GF-D8 (cell line): ENCODE measurements around the gene GPN2.
"Not testable (repeated sequence)": the region's sequence is repeated elsewhere in the genome, so short reads cannot be mapped to it uniquely, and the experiment has no call there.

Experiments used
- DNase-seq: peaks from one replicate; lab custom pipeline; 2025; lab: John Stamatoyannopoulos, UW

GPN2 gene

DNA sequence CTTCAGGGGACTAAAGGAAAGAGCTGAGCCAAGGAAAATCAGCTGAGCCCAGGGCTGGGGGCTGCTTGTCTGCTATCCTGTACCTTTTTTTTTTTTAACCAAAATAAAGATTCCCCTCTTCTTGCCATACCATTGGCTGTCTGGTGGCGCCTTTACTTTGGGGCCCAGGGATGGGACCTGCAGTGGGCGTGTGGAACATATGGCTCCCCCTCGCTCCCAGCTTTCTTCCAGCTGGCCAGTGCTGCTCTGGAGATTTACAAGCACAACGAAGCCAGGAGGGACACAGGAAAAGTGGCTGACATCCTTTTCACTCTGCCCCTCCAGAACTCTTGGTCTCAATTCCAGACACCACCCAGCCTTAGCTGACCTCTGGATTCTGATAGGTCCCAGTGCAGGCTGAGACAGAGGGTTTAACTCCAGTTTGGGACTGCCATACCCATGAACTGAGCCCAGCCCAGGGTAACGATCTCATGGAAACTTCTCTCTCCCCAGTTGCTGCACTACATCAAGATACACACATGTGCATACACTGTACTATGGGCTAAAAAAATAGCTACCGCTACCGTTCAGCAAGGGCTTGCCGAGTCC, 32.5 kb downstream of the GPN2 start:
- no peak for DNase-seq

DNA sequence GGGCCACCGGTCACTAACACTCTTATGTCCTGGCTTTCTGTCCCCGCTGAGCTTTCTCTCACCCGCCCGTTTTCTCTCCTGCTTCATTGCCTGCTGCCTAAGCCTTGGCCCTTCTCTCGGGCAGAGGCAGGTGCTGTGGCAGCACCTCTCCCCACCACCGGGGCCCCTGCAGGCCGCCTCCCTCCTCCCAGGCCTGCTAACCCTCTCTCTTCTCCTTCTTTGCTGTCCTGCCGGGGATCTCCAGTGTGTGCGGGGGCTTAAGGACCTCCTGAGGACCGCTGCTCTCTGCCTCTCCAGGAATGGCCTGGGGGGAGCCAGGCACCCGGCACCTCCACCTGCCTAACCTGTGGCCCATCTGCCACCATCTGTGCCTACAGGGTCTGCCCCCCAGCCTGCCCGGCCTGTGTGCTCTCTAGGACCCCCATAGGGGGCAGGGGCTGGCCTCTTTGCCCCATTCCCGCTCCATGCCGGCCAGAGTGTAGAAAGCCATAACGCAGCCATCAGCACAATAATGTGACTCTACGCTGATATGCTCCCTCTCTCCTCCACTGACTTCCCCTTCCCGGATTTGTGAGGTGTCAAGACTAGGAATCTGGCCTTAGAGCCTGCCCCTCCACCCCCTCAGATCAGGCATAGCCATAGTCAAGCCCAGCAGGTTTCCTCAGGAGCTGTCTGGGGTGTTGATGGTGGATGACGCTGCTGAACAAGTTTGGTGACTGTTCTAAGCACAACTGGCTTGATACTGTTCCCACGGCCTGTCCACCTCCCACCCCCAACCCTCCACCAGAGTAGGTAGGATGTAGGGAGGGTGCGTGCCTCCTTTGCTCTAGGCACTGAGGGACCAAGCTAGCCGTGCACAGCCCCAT, 33.2 kb downstream of the GPN2 start:
- no peak for DNase-seq

- DNase-seq = no peak
Measured at GRCh38 chr1:26856181-26856580, 33.9 kb downstream of the GPN2 start.

- DNase-seq = no peak
Measured at GRCh38 chr1:26855636-26856035, 34.4 kb downstream of the GPN2 start.

DNA sequence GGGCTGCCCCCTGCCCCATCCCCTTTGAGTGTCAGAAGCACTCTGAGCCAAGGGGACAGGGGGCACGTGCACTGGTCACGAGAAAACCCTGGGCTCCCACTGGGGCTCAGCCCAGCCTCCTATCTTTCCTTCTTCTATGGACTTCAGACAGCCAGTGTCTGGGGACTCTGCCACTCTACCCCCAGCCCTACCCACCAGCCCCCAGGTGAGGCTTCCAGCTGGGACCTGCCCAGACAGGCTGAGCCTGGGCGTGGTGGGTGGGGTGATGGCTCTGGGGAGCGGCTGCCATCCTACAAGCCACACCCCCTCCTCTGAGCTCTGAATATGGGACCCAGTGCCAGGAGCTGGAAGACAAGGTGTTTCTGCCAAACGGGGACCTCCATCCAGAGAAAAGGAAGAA, 35.2 kb downstream of the GPN2 start:
- DNase-seq = no peak

DNA sequence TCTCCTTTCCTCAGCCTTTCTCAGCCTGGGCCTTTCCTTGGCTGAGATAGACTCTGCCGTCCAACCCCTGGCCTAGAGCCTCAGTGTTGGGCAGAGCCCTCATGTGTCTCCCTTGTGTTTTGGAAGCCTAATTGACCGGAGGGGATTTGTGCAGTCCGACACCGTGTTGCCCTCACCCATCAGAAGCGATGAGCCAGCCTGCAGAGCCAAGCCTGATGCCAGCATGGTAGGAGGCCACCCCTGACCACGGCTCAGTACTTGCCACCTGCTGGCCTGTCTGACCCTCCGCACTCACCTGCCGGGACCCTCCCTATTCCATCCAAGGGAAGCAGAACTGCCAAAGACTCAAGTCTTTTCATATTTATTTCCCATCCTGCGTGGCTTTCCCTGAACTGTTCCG, 36.5 kb downstream of the GPN2 start:
- no peak for DNase-seq

DNA sequence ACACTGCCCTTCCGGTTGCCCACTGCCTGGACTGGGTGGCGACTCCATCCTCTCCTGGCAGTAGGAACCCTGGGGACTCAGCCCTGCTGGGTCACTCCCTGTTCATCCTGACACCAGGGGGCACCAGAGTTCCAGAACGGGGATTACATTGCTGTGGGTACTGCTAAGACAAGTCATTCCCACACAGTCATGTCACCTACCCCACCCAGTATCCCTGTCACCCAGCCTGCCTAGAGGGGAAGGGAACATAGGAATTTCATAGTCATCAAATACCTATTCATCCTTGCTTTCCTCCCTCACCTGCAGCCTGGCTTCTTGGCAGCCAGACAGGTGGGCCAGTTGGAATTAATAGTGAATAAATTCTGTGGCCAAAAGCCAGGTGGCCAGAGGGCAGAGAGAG, 36.9 kb downstream of the GPN2 start:
- DNase-seq = peak; percentile 1

- DNase-seq = no peak
Measured at GRCh38 chr1:26852701-26853100, 37.4 kb downstream of the GPN2 start.

- no peak for DNase-seq
Measured at GRCh38 chr1:26851106-26851684, 38.9 kb downstream of the GPN2 start.

GRCh38 chr1:26848941-26849774, 40.9 kb downstream of the GPN2 start:
- no peak for DNase-seq

DNA sequence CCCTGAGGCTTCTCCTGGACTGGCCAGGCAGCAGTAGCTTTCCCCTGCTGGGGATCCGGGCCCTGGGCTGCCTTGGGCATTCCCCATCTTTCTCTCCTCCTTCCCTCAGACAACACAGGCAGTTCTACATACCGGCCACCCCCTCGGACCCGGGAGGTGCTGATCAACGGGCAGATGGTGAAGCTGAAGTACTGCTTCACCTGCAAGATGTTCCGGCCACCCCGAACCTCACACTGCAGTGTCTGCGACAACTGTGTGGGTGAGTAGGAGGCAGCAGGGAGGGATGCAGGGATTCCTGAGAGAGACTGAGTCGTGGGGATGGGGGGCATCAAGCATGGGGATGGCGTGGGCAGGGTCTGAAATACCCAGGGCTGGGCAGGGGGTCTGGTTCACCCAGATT, 41.6 kb downstream of the GPN2 start:
- DNase-seq = no peak

- DNase-seq = not testable (repeated sequence)
Measured at GRCh38 chr1:26847826-26848225, 42.3 kb downstream of the GPN2 start.

- DNase-seq = no peak
Measured at GRCh38 chr1:26844424-26845196, 45.5 kb downstream of the GPN2 start.

DNA sequence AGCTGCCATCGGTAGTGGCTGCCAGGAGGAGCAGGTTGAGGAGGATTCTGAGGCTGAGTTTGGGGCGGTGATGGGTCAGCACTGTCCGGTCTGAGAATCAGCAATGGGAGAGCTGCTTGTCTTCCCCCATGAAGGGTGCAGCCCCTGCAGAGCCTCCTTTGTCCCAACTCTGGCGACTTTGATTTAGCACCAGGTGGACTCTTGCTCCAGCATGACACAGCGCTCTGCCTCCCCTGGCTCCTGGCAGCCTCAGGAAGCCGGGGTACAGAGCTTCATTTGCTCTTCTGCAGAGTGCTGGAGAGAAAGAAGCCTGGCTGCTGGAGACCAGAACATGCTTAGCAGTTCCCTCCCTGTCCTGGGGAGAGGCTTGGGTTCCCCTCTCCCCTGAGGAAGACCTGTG, 50.3 kb downstream of the GPN2 start:
- DNase-seq = no peak

DNA sequence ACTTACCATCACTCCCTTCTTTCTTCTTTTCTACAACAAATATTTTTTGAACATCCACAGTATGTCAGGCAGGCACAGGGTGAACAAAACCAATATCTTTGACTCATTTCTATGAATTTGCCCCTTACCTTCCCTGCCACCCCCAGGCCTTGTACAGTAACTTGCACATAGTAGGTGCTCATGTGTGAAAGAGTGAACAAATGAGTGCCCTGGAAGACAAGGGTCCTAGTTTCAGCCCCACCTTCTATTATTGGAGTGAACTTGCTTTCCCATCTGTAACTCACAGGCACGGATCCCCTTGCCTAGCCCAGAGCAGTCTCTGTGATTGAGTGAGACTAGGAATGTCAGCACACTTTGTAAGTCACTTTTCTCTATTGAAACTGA, 50.8 kb downstream of the GPN2 start:
- no peak for DNase-seq

- DNase-seq = peak; percentile 14
Measured at GRCh38 chr1:26838474-26839338, 51.4 kb downstream of the GPN2 start.

DNA sequence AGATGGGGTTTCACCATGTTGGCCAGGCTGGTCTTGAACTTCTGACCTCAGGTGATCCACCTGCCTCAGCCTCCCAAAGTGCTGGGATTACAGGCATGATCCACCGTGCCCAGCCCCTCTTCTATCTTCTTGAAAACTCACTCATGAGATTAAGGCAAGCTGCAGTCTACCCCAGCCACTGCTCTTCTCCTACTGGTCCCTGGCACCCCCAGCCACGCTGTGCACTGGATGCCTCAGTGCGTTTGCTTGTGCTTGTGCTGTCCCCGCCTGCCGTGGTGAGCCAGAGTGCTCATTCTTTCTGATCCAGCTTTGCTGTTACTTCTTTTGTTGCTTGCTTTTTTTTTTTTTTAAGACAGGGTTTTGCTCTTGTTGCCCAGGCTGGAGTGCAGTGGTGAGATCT, 52.4 kb downstream of the GPN2 start:
- DNase-seq = not testable (repeated sequence)

DNA sequence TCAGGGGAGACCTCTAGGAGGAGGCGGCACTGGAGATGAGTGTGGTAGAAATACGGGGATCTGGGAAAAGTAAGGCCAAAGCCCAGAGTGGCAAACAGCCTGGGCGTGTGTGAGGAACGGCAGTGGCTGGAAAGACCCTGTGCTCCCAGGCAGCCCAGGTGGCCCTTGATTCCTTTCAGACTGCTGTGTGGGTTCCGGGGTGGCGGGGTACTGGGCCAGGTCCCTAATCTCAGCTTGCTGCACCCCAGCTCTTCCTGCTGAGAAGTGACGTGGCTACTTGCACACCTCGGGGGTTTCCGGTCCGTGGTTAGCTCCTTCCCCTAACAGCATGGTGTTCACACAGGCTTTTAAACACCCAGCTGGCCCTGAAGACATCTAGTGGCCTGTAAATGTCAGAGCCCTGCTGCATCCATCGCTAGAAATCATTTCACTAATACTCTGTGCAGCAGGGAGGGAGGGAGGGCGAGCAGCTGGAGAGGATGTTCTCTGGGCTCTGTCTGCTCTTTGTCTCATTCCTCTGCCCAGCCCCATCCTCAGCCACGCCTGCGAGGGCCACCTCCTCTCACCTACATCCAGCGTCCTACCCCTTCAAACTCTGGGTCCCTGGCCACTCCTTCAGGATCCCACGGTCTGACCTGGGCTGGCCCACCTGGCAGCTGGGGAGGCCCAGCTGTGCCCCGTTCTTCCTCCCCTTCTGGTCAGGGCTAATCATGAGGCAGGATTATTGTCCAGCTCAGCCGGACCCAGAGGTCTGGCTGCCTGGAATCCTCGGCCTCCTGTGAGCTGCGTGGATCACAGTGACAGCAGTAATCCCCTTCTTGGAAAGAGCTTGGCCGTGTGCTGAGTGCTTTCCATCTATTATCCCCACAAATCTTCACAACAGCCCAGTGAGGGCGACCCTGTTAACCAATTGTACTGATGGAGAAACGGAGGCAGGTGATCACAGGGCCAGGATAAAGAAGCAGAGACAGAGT, 56.4 kb downstream of the GPN2 start:
- peak; percentile 85 for DNase-seq

DNA sequence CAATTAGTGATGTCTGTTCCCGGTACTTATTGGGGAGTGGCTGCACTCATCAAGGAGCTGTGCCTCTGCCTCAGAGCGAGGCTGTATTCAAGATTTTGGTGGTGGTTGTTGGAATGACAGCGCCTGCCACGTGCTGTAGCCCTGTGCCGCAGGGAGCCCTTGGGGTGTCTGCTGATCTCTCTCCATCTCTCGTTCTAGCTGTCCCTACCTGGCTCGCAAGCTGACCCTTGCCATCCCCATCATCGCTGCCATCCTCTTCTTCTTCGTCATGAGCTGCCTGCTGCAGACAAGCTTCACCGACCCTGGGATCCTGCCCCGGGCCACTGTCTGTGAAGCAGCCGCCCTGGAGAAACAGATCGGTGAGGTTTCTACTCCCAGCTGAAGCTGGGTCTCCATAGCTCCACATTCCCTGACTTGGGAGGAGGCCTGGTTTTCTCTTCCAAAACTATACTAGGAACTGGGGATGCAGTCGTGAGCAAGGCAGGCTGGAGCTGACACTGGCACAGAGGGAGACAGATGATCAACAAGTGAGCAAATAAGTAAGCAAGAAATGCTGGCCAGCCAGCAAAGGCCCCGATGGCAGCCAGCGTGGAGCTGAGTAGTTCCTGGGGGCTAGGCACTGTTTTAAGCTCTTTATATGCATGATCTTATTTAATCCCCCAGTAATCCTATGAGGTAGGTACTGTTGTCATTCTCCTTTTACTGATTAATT, 57.7 kb downstream of the GPN2 start:
- DNase-seq = no peak
